Neural cell (in vitro differentiated cells): ENCODE results near the gene MS4A18. TPM values are rescaled to one million over a fixed set of nuclear protein-coding genes. Genes with fewer than 3 reads are reported as not detected.

Source experiments
- H2AFZ ChIP-seq: fragments of 200-600, 300-800 bp; sonication (generic), shearing (Covaris generic); 2 replicates; pipeline ENCODE4 v1.6.0; 2014; ENCODE audit warnings: low read depth, mild to moderate bottlenecking, antibody characterized with exemption, low read length, moderate library complexity
- H3F3A ChIP-seq: fragments of 200-600 bp; shearing (Covaris generic); 2 replicates; pipeline ENCODE4 v1.6.1; 2016; ENCODE audit warnings: mild to moderate bottlenecking, moderate library complexity, mixed read lengths, antibody characterized with exemption, low read length; ENCODE audit not compliant: insufficient read depth, poor library complexity, severe bottlenecking
- H3K27ac ChIP-seq: fragments of 200-600, 300-800 bp; sonication (generic), shearing (Covaris generic); 2 replicates; pipeline ENCODE4 v1.5.1; 2014; ENCODE audit warnings: mild to moderate bottlenecking, low read length, moderate library complexity
- H3K27me3 ChIP-seq: fragments of 300-800, 200-600 bp; sonication (generic), shearing (Covaris generic); 2 replicates; pipeline ENCODE4 v1.6.0; 2014; ENCODE audit warnings: mild to moderate bottlenecking, low read depth, low read length, moderate library complexity; ENCODE audit not compliant: insufficient read depth
- H3K36me3 ChIP-seq: fragments of 300-800, 200-600 bp; sonication (generic), shearing (Covaris generic); 2 replicates; pipeline ENCODE4 v1.5.1; 2014; ENCODE audit warnings: mild to moderate bottlenecking, antibody characterized with exemption, low read length, moderate library complexity; ENCODE audit not compliant: insufficient read depth
- H3K4me2 ChIP-seq: fragments of 300-800, 200-600 bp; sonication (generic), shearing (Covaris generic); 2 replicates; pipeline ENCODE4 v1.6.0; 2014; ENCODE audit warnings: mild to moderate bottlenecking, low read length
- H3K4me3 ChIP-seq: fragments of 300-800, 200-600 bp; sonication (generic), shearing (Covaris generic); 2 replicates; pipeline ENCODE4 v1.5.1; 2014; ENCODE audit warnings: mild to moderate bottlenecking, low read length, moderate library complexity
- H3K79me2 ChIP-seq: fragments of 200-600 bp; shearing (Covaris generic); replicated peaks from 2 replicates; pipeline ENCODE4 v1.6.0; 2014; ENCODE audit warnings: mild to moderate bottlenecking, low read length, moderate library complexity; ENCODE audit not compliant: insufficient read depth
- H3K9ac ChIP-seq: fragments of 300-800, 200-600 bp; sonication (generic), shearing (Covaris generic); 2 replicates; pipeline ENCODE4 v1.6.1; 2016; ENCODE audit warnings: mild to moderate bottlenecking, low read length, mixed read lengths
- H3K9me2 ChIP-seq: fragments of 200-600 bp; shearing (Covaris generic); 2 replicates; pipeline ENCODE4 v1.6.1; 2016; ENCODE audit warnings: mild to moderate bottlenecking, low read length, mixed read lengths; ENCODE audit not compliant: insufficient read depth
- H3K9me3 ChIP-seq: fragments of 200-600, 300-800 bp; sonication (generic), shearing (Covaris generic); 2 replicates; pipeline ENCODE4 v1.6.1; 2016; ENCODE audit warnings: mild to moderate bottlenecking, mixed run types, low read length, moderate library complexity, mixed read lengths
- H4K20me1 ChIP-seq: fragments of 200-600 bp; shearing (Covaris generic); 2 replicates; pipeline ENCODE4 v1.6.1; 2016; ENCODE audit warnings: mild to moderate bottlenecking, mixed run types; ENCODE audit not compliant: insufficient read depth
- EP300 ChIP-seq: fragments of 450-650 bp; conservative IDR thresholded peaks from 2 replicates; pipeline ENCODE4 v1.6.1; 2014; ENCODE audit warnings: antibody characterized with exemption, mild to moderate bottlenecking, moderate library complexity; ENCODE audit not compliant: poor library complexity, severe bottlenecking
- EZH2 ChIP-seq: fragments of 200-600, 300-800 bp; shearing (Covaris generic), sonication (generic); IDR thresholded peaks from 2 replicates; pipeline ENCODE4 v1.6.1; 2014; ENCODE audit warnings: antibody characterized with exemption, low read length, borderline replicate concordance, mild to moderate bottlenecking; ENCODE audit not compliant: insufficient read depth, poor library complexity, severe bottlenecking
- MXI1 ChIP-seq: fragments of 450-650 bp; conservative IDR thresholded peaks from 2 replicates; pipeline ENCODE4 v1.6.1; 2014; ENCODE audit warnings: antibody characterized with exemption, mild to moderate bottlenecking; ENCODE audit not compliant: poor library complexity, severe bottlenecking
- POLR2AphosphoS5 ChIP-seq: IDR thresholded peaks from 2 replicates; pipeline ENCODE4 v1.6.1; 2012
- RAD21 ChIP-seq: fragments of 450-650 bp; conservative IDR thresholded peaks from 2 replicates; pipeline ENCODE4 v1.6.1; 2014; ENCODE audit warnings: antibody characterized with exemption, mild to moderate bottlenecking, moderate library complexity
- SMC3 ChIP-seq: fragments of 450-650 bp; conservative IDR thresholded peaks from 2 replicates; pipeline ENCODE4 v1.6.1; 2014; ENCODE audit warnings: antibody characterized with exemption, mild to moderate bottlenecking, moderate library complexity; ENCODE audit not compliant: poor library complexity
- TAF1 ChIP-seq: IDR thresholded peaks from 2 replicates; pipeline ENCODE4 v1.6.1; 2012; ENCODE audit warnings: low read depth
- polyA plus RNA-seq: library from polyadenylated mRNA; depleted of rRNA; stranded (reverse); fragments of >200 nt; gene quantifications from 2 replicates; pipeline ENCODE4 v1.2.3, GENCODE V29; 2014
- TF ChIP-seq, protein P1 (sequence below): fragments of 450-650 bp; IDR thresholded peaks from 2 replicates; pipeline ENCODE4 v1.5.1; 2014; ENCODE audit warnings: antibody characterized with exemption, mild to moderate bottlenecking, moderate library complexity; ENCODE audit not compliant: poor library complexity, severe bottlenecking
- TF ChIP-seq, protein P2 (sequence below): IDR thresholded peaks from 2 replicates; pipeline ENCODE4 v1.6.1; 2012; ENCODE audit warnings: borderline replicate concordance

MS4A18 gene
- polyA plus RNA-seq, 1 donor from 2014 or later, result not detected

DNA sequence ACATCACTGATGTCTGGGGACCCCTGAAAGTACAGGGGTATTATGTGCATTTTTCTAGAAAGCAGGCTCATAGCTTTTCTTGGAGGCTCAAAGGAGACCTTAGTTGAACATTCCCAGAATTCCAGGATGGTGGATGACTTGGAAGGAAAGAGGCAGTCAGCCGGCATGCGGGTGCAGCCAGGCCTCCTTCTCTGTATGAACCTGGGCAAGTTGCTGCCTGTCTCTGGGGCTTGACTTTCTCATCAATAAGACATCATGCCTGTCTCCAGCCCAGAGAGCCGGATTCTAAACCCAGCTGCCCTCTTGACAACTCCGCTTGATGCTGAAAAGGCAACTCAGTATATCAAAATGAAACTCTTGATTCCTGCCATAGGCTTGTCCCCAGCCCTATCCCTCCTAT is 44.8 kb downstream of the MS4A18 start:
- H3F3A ChIP-seq, result no peaks in the 10 kb centered on the region
- H3K27me3 ChIP-seq, result no peaks in the 10 kb centered on the region
- TF ChIP-seq SMC3 (no peak), EZH2 (no peak), TAF1 (no peak), MXI1 (no peak), EP300 (no peak), RAD21 (no peak), POLR2AphosphoS5 (no peak)
- TF ChIP-seq, protein P1, sequence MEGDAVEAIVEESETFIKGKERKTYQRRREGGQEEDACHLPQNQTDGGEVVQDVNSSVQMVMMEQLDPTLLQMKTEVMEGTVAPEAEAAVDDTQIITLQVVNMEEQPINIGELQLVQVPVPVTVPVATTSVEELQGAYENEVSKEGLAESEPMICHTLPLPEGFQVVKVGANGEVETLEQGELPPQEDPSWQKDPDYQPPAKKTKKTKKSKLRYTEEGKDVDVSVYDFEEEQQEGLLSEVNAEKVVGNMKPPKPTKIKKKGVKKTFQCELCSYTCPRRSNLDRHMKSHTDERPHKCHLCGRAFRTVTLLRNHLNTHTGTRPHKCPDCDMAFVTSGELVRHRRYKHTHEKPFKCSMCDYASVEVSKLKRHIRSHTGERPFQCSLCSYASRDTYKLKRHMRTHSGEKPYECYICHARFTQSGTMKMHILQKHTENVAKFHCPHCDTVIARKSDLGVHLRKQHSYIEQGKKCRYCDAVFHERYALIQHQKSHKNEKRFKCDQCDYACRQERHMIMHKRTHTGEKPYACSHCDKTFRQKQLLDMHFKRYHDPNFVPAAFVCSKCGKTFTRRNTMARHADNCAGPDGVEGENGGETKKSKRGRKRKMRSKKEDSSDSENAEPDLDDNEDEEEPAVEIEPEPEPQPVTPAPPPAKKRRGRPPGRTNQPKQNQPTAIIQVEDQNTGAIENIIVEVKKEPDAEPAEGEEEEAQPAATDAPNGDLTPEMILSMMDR, result no peak
- TF ChIP-seq, protein P2, sequence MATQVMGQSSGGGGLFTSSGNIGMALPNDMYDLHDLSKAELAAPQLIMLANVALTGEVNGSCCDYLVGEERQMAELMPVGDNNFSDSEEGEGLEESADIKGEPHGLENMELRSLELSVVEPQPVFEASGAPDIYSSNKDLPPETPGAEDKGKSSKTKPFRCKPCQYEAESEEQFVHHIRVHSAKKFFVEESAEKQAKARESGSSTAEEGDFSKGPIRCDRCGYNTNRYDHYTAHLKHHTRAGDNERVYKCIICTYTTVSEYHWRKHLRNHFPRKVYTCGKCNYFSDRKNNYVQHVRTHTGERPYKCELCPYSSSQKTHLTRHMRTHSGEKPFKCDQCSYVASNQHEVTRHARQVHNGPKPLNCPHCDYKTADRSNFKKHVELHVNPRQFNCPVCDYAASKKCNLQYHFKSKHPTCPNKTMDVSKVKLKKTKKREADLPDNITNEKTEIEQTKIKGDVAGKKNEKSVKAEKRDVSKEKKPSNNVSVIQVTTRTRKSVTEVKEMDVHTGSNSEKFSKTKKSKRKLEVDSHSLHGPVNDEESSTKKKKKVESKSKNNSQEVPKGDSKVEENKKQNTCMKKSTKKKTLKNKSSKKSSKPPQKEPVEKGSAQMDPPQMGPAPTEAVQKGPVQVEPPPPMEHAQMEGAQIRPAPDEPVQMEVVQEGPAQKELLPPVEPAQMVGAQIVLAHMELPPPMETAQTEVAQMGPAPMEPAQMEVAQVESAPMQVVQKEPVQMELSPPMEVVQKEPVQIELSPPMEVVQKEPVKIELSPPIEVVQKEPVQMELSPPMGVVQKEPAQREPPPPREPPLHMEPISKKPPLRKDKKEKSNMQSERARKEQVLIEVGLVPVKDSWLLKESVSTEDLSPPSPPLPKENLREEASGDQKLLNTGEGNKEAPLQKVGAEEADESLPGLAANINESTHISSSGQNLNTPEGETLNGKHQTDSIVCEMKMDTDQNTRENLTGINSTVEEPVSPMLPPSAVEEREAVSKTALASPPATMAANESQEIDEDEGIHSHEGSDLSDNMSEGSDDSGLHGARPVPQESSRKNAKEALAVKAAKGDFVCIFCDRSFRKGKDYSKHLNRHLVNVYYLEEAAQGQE, result no peak

DNA sequence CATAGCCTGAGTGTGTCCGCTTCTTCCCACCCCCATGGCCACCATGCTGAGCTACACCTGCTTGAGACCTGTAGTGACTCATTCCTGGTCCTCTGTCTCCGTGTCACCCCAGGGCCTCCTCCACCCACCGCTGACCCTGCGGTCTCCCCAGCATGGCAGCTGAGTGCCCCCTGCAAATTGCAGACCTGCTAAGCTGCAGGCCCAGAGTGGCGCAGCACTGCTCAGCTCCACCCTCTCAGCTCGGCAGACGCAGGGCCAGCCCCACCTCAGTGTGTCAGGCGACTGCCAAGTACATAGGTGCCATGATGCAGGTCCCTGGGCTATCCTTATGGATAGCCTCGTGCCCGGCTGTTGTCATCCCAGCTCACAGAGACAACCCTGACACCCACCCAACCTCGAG is 45.3 kb downstream of the MS4A18 start:
- Histone ChIP-seq H3F3A (no peaks in the 10 kb centered on the region), H4K20me1 (no peaks in the 10 kb centered on the region)
- TF ChIP-seq MXI1 (no peak), RAD21 (no peak), TAF1 (no peak), SMC3 (no peak), POLR2AphosphoS5 (no peak)
- TF ChIP-seq, protein P1, result no peak

More for the DNA sequence above, 44.8 kb downstream of the MS4A18 start:
- no peaks in the 10 kb centered on the region for H4K20me1 ChIP-seq
- H3K4me2 ChIP-seq, result no peak overlapping the region
- H2AFZ ChIP-seq, result no peak overlapping the region
- H3K9ac ChIP-seq, result no peak overlapping the region
- H3K9me3 ChIP-seq, result no peaks in the 10 kb centered on the region
- H3K27ac ChIP-seq, result no peak overlapping the region
- no peaks in the 10 kb centered on the region for H3K79me2 ChIP-seq
- no peak overlapping the region for H3K4me3 ChIP-seq
- no peaks in the 10 kb centered on the region for H3K36me3 ChIP-seq
- no peaks in the 10 kb centered on the region for H3K9me2 ChIP-seq

More for the DNA sequence above, 45.3 kb downstream of the MS4A18 start:
- Histone ChIP-seq H3K9ac (no peak overlapping the region), H3K9me3 (no peaks in the 10 kb centered on the region), H3K4me3 (no peak overlapping the region), H3K27ac (no peak overlapping the region), H3K9me2 (no peaks in the 10 kb centered on the region), H3K4me2 (no peak overlapping the region), H2AFZ (no peak overlapping the region), H3K79me2 (no peaks in the 10 kb centered on the region), H3K27me3 (no peaks in the 10 kb centered on the region), H3K36me3 (no peaks in the 10 kb centered on the region)
